ENCODE results near the gene IKZF5. TPM values are rescaled to one million over a fixed set of nuclear protein-coding genes. Genes with fewer than 3 reads are reported as not detected.

The IKZF5 gene
- total and polyA plus RNA-seq, 9 of the 15 experiments (the other 6 are each of a cell fraction or from before 2014, with no cell fraction given): 3.8 to 19.6 (median 12.4) TPM

DNA sequence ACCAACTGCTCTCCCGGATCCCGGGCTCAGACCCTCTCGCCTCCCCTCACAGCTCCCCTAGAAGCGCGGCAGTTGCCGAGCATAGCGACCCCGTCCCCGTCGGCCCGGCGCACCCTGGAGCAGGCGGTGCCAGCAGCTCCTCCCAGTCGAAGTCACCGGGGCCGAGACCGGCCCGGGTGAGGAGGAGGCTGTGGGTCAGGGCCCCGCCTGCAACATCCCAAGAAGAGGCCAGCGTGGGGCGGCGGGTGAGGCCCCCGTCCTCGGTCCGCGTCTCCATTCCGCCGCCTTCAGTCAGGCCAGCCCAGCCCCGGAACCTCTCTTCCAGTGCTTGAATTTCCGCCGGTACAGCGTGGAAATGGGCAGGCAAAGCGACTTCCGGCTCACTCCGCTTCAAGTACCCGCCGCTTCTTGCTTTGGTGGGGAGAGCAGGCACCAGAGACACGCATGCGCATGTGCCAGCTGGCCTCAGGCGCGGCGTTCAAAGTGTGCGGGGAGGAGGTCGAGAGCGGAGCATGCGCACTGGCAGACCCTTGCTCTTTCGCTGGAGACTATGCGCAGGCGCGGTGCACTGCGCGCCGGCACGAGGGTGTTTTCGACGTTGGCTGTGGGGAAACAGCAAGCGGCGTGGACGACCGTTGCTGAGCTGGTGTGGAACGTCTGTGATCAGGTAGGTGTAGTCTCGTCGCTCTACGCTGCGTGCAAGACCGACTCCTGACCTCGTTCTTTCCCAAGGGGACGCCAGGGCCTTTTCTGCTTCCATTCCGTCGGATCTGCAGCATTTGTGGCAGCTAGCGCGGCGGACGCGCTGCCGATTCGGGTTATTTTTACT lies 54.5 kb downstream of the IKZF5 start, which contains the start of gene C10orf88 (continued):
- TF ChIP-seq SIN3A (IDR thresholded peaks at IDR 0.05; ENCODE audit: borderline replicate concordance in 2 of 2, control insufficient read depth in 1 of 2, low read depth in 2 of 2, low read length in 2 of 2) (peak; percentile 35 to 43; a peak in 2 of 4 replicates), ESRRA (IDR thresholded peaks at IDR 0.05; ENCODE audit: borderline replicate concordance, low read depth) (no peak), ZNF644 (tag; IDR thresholded peaks at IDR 0.05; ENCODE audit: low read depth) (0 out of 2 replicates have a peak, but pooled peaks have one; percentile 14), ZNF561 (CRISPR knock-in tag; conservative IDR thresholded peaks at IDR 0.05) (no peak), RBM25 (IDR thresholded peaks at IDR 0.05; ENCODE audit: low read depth, low read length, severe bottlenecking) (no peak), RAD51 (IDR thresholded peaks at IDR 0.05; ENCODE audit: borderline replicate concordance, low read depth) (no peak), ASH1L (IDR thresholded peaks at IDR 0.05; ENCODE audit: borderline replicate concordance, low read depth, partially characterized antibody) (no peak), ZNF165 (CRISPR knock-in tag; IDR thresholded peaks at IDR 0.05; ENCODE audit: borderline replicate concordance) (no peak), TARDBP (IDR thresholded peaks at IDR 0.05) (no peak), HCFC1 (IDR thresholded peaks at IDR 0.05; ENCODE audit: low read depth, low read length) (peak; percentile 78)
- TF ChIP-seq, protein P1, sequence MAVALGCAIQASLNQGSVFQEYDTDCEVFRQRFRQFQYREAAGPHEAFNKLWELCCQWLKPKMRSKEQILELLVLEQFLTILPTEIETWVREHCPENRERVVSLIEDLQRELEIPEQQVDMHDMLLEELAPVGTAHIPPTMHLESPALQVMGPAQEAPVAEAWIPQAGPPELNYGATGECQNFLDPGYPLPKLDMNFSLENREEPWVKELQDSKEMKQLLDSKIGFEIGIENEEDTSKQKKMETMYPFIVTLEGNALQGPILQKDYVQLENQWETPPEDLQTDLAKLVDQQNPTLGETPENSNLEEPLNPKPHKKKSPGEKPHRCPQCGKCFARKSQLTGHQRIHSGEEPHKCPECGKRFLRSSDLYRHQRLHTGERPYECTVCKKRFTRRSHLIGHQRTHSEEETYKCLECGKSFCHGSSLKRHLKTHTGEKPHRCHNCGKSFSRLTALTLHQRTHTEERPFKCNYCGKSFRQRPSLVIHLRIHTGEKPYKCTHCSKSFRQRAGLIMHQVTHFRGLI (CRISPR knock-in tag; IDR thresholded peaks at IDR 0.05): no peak
- TF ChIP-seq, protein P2, sequence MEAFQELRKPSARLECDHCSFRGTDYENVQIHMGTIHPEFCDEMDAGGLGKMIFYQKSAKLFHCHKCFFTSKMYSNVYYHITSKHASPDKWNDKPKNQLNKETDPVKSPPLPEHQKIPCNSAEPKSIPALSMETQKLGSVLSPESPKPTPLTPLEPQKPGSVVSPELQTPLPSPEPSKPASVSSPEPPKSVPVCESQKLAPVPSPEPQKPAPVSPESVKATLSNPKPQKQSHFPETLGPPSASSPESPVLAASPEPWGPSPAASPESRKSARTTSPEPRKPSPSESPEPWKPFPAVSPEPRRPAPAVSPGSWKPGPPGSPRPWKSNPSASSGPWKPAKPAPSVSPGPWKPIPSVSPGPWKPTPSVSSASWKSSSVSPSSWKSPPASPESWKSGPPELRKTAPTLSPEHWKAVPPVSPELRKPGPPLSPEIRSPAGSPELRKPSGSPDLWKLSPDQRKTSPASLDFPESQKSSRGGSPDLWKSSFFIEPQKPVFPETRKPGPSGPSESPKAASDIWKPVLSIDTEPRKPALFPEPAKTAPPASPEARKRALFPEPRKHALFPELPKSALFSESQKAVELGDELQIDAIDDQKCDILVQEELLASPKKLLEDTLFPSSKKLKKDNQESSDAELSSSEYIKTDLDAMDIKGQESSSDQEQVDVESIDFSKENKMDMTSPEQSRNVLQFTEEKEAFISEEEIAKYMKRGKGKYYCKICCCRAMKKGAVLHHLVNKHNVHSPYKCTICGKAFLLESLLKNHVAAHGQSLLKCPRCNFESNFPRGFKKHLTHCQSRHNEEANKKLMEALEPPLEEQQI (IDR thresholded peaks at IDR 0.05): peak; percentile 59; the same call in 1 of the 2 replicates
- TF ChIP-seq, protein P3, sequence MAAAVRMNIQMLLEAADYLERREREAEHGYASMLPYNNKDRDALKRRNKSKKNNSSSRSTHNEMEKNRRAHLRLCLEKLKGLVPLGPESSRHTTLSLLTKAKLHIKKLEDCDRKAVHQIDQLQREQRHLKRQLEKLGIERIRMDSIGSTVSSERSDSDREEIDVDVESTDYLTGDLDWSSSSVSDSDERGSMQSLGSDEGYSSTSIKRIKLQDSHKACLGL (CRISPR knock-in tag; IDR thresholded peaks at IDR 0.05; ENCODE audit: borderline replicate concordance, poor library complexity, severe bottlenecking): no peak
- TF ChIP-seq, protein P4, sequence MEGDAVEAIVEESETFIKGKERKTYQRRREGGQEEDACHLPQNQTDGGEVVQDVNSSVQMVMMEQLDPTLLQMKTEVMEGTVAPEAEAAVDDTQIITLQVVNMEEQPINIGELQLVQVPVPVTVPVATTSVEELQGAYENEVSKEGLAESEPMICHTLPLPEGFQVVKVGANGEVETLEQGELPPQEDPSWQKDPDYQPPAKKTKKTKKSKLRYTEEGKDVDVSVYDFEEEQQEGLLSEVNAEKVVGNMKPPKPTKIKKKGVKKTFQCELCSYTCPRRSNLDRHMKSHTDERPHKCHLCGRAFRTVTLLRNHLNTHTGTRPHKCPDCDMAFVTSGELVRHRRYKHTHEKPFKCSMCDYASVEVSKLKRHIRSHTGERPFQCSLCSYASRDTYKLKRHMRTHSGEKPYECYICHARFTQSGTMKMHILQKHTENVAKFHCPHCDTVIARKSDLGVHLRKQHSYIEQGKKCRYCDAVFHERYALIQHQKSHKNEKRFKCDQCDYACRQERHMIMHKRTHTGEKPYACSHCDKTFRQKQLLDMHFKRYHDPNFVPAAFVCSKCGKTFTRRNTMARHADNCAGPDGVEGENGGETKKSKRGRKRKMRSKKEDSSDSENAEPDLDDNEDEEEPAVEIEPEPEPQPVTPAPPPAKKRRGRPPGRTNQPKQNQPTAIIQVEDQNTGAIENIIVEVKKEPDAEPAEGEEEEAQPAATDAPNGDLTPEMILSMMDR (IDR thresholded peaks at IDR 0.05 in 2 of 3, conservative IDR thresholded peaks at IDR 0.05 in 1 of 3; ENCODE audit: insufficient read depth in 2 of 3, low read depth in 1 of 3, low read length in 3 of 3): no peak
- TF ChIP-seq, protein P5, sequence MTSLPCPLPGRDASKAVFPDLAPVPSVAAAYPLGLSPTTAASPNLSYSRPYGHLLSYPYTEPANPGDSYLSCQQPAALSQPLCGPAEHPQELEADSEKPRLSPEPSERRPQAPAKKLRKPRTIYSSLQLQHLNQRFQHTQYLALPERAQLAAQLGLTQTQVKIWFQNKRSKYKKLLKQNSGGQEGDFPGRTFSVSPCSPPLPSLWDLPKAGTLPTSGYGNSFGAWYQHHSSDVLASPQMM (CRISPR knock-in tag; IDR thresholded peaks at IDR 0.05): no peak

All from K562 (cell line).